Prostate gland (tissue), 2 donors: Measurements from ENCODE around the gene BMPER.

Experiments used
- CTCF ChIP-seq, 4 experiments: fragments of 200-600 bp in 2 of 4; fragments of 450-650 bp in 2 of 4; sonication (generic) in 2 of 4; IDR thresholded peaks; 1 replicate in 3 of 4; 2 replicates in 1 of 4; pipeline ENCODE4 v1.5.1; 2016 to 2019; ENCODE audit warnings: antibody characterized with exemption in 4 of 4, mild to moderate bottlenecking in 2 of 4, moderate library complexity in 2 of 4
- POLR2A ChIP-seq: fragments of 450-650 bp; IDR thresholded peaks from one replicate; pipeline ENCODE4 v1.6.1; 2016; ENCODE audit warnings: antibody characterized with exemption, mild to moderate bottlenecking
- POLR2AphosphoS5 ChIP-seq: sonication (generic); formaldehyde crosslinking; IDR thresholded peaks from one replicate; pipeline ENCODE4 v1.6.1; 2017; ENCODE audit warnings: antibody characterized with exemption

- TF ChIP-seq CTCF (IDR thresholded peaks at IDR 0.05) (peak in 1 of 4 experiments; percentile 17), POLR2AphosphoS5 (peak; percentile 55), POLR2A (no peak)
Observed at GRCh38 chr7:34191162-34191561, 285.8 kb downstream of the BMPER start.
